PC-3 (cell line): ENCODE data around the gene FCRL6. TPM values are rescaled to one million over a fixed set of nuclear protein-coding genes. Genes with fewer than 3 reads are reported as not detected.

Experiments used
- ATAC-seq: fragments of 200-7000 bp; cut with Tn5 transposase; 2 replicates; pipeline ENCODE4 v1.9.1; 2020; ENCODE audit warnings: mild to moderate bottlenecking, moderate library complexity
- BruUV-seq: library from RNA; stranded (reverse); fragments of 400-500 nt; replicated peaks from 2 replicates; lab custom pipeline; 2021; lab: Mats Ljungman, UMichigan
- CTCF ChIA-PET: fragments of 300-600 bp; sonication (Branson Sonifier 250); formaldehyde crosslinking; loops from one replicate; lab custom pipeline; 2022; ENCODE audit warnings: antibody characterized with exemption; lab: Charles Lee
- POLR2A ChIA-PET: fragments of 300-600 bp; sonication (Branson Sonifier 250); formaldehyde crosslinking; loops from one replicate; lab custom pipeline; 2022; ENCODE audit warnings: antibody characterized with exemption; ENCODE audit not compliant: unreplicated experiment; lab: Charles Lee
- DNase-seq: peaks from one replicate; pipeline ENCODE4 v3.0.0-alpha.2; 2015
- H2AFZ ChIP-seq: fragments of 300-600 bp; sonication (generic); 2 replicates; pipeline ENCODE4 v1.6.0; 2016; ENCODE audit warnings: antibody characterized with exemption, low read length
- H3F3A ChIP-seq: fragments of 300-600 bp; sonication (generic); one replicate; pipeline ENCODE4 v1.6.0; 2017; ENCODE audit warnings: antibody characterized with exemption, low read length, control low read depth, mild to moderate bottlenecking; ENCODE audit not compliant: unreplicated experiment
- H3K27ac ChIP-seq: fragments of 300-600 bp; sonication (generic); 2 replicates; pipeline ENCODE4 v1.5.1; 2016; ENCODE audit warnings: mild to moderate bottlenecking, low read length
- H3K27me3 ChIP-seq: fragments of 300-600 bp; sonication (generic); 2 replicates; pipeline ENCODE4 v1.6.1; 2016; ENCODE audit warnings: low read length, mixed read lengths
- H3K36me3 ChIP-seq: fragments of 300-600 bp; sonication (generic); 2 replicates; pipeline ENCODE4 v1.6.1; 2016; ENCODE audit warnings: low read depth, mixed run types, low read length, mixed read lengths
- H3K4me1 ChIP-seq: fragments of 300-600 bp; sonication (generic); 2 replicates; pipeline ENCODE4 v1.5.1; 2016; ENCODE audit warnings: low read length; ENCODE audit not compliant: insufficient read depth
- H3K4me2 ChIP-seq: fragments of 300-600 bp; sonication (generic); 2 replicates; pipeline ENCODE4 v1.6.0; 2016; ENCODE audit warnings: low read length
- H3K4me3 ChIP-seq: fragments of 300-600 bp; sonication (generic); 2 replicates; pipeline ENCODE4 v1.5.1; 2016; ENCODE audit warnings: mild to moderate bottlenecking, low read length, mixed read lengths
- H3K79me2 ChIP-seq: fragments of 300-600 bp; sonication (generic); 2 replicates; pipeline ENCODE4 v1.6.1; 2017; ENCODE audit warnings: low read length, mixed read lengths
- H3K9ac ChIP-seq: fragments of 300-600 bp; sonication (generic); 2 replicates; pipeline ENCODE4 v1.6.0; 2016; ENCODE audit warnings: mild to moderate bottlenecking, low read length
- H3K9me2 ChIP-seq: fragments of 300-600 bp; sonication (generic); replicated peaks from 2 replicates; pipeline ENCODE4 v1.6.1; 2016; ENCODE audit warnings: mixed run types, low read length, mixed read lengths
- H3K9me3 ChIP-seq: fragments of 300-600 bp; sonication (generic); 2 replicates; pipeline ENCODE4 v1.6.1; 2016; ENCODE audit warnings: low read length, mixed read lengths
- H4K20me1 ChIP-seq: fragments of 300-600 bp; sonication (generic); 2 replicates; pipeline ENCODE4 v1.6.1; 2016; ENCODE audit warnings: low read length, mixed read lengths
- EZH2 ChIP-seq: fragments of 300-600 bp; sonication (generic); IDR thresholded peaks from one replicate; pipeline ENCODE4 v1.6.1; 2017; ENCODE audit warnings: antibody characterized with exemption, mild to moderate bottlenecking, low read length; ENCODE audit not compliant: unreplicated experiment
- EZH2phosphoT487 ChIP-seq: fragments of 300-600 bp; sonication (generic); IDR thresholded peaks from 2 replicates; pipeline ENCODE4 v1.6.1; 2018; ENCODE audit warnings: mild to moderate bottlenecking, antibody characterized with exemption, low read length, borderline replicate concordance
- intact Hi-C: fragments of 100-400 bp; cut with micrococcal nuclease; formaldehyde crosslinking; loops from 2 replicates; pipeline ENCODE4 v1.9.0; 2023
- total RNA-seq: library from RNA; depleted of rRNA; stranded (reverse); fragments of >200 nt; gene quantifications from 2 replicates; pipeline ENCODE4 v1.2.3, GENCODE V29; 2014
- TF ChIP-seq, protein P1 (sequence below): fragments of 300-600 bp; sonication (generic); conservative IDR thresholded peaks from 2 replicates; pipeline ENCODE4 v1.5.1; 2017; ENCODE audit warnings: antibody characterized with exemption, low read depth, mild to moderate bottlenecking, low read length

FCRL6 gene
- total RNA-seq, 1 experiment from 2014 or later = not detected

DNA sequence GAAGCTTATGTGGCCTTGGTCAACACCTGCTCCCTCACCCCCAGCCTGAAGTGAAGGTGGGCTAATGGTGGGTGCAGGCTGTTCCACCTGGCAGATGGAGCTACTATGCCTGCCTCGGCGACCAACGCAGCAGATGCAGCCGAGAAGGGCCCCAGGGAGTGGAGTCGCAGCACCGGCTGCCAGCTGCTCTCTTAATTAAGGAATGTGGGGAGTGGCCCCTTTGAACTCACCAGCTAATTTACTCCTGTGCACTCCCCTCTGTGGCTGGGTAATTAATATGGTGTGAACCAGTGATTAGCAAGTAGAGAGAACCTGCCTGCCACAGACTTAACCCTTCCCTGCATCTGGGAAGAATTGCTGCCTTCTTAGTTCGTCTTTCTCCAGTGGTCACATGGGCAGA is 21.2 kb downstream of the FCRL6 start:
- TF ChIP-seq, protein P1, sequence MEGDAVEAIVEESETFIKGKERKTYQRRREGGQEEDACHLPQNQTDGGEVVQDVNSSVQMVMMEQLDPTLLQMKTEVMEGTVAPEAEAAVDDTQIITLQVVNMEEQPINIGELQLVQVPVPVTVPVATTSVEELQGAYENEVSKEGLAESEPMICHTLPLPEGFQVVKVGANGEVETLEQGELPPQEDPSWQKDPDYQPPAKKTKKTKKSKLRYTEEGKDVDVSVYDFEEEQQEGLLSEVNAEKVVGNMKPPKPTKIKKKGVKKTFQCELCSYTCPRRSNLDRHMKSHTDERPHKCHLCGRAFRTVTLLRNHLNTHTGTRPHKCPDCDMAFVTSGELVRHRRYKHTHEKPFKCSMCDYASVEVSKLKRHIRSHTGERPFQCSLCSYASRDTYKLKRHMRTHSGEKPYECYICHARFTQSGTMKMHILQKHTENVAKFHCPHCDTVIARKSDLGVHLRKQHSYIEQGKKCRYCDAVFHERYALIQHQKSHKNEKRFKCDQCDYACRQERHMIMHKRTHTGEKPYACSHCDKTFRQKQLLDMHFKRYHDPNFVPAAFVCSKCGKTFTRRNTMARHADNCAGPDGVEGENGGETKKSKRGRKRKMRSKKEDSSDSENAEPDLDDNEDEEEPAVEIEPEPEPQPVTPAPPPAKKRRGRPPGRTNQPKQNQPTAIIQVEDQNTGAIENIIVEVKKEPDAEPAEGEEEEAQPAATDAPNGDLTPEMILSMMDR = no peak
- no peak for TF ChIP-seq EZH2
- no peak for TF ChIP-seq EZH2phosphoT487
- Histone ChIP-seq H3K9ac (no peak overlapping the region), H2AFZ (no peak overlapping the region), H3K4me1 (0 out of 2 replicates have a peak, but pooled peaks cover under 1% of the 10 kb centered on the region), H3K9me2 (no peaks in the 10 kb centered on the region), H3K9me3 (no peaks in the 10 kb centered on the region), H4K20me1 (no peaks in the 10 kb centered on the region), H3K4me3 (no peak overlapping the region), H3K4me2 (no peak overlapping the region), H3K36me3 (no peaks in the 10 kb centered on the region), H3K27me3 (no peaks in the 10 kb centered on the region), H3K27ac (no peak overlapping the region), H3K79me2 (no peaks in the 10 kb centered on the region), H3F3A (no peaks in the 10 kb centered on the region)
- DNase-seq (no peak), ATAC-seq (no peak)
- no TSS peak for BruUV-seq
- ChIA-PET POLR2A (no interaction called here), CTCF (no interaction called here)
- intact Hi-C loops = no loop called here

DNA sequence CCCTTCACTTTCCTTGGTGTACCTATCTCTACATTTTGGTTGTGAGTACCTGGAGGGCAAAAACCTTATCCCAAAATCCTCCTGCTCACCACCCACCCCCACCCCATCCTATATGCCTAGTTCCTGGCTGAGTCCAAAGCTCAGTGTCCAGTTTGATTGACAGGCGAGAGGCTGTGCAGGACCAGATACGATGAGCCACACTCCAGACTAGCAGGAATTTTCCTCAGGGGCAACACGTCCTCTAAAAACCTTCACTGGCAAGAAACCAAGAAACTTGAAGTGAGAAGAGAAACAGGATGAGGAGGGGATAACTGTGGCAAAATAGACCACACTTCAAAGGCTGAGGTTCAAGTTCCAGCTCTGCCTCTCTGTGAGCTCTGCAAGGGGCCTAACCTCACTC is 23.4 kb downstream of the FCRL6 start:
- Histone ChIP-seq H3K79me2 (no peaks in the 10 kb centered on the region), H3K4me2 (no peak overlapping the region), H3K9me3 (no peaks in the 10 kb centered on the region), H3K4me3 (no peak overlapping the region), H4K20me1 (no peaks in the 10 kb centered on the region), H3K9ac (no peak overlapping the region), H3K4me1 (no peaks in the 10 kb centered on the region), H3K27me3 (no peaks in the 10 kb centered on the region), H3K27ac (no peak overlapping the region), H3K9me2 (no peaks in the 10 kb centered on the region), H2AFZ (no peak overlapping the region), H3K36me3 (no peaks in the 10 kb centered on the region), H3F3A (no peaks in the 10 kb centered on the region)
- no peak for DNase-seq
- TF ChIP-seq, protein P1 = no peak
- TF ChIP-seq EZH2 (no peak), EZH2phosphoT487 (no peak)
- ChIA-PET POLR2A (no interaction called here), CTCF (no interaction called here)
- no TSS peak for BruUV-seq
- no peak for ATAC-seq
- intact Hi-C loops = no loop called here

DNA sequence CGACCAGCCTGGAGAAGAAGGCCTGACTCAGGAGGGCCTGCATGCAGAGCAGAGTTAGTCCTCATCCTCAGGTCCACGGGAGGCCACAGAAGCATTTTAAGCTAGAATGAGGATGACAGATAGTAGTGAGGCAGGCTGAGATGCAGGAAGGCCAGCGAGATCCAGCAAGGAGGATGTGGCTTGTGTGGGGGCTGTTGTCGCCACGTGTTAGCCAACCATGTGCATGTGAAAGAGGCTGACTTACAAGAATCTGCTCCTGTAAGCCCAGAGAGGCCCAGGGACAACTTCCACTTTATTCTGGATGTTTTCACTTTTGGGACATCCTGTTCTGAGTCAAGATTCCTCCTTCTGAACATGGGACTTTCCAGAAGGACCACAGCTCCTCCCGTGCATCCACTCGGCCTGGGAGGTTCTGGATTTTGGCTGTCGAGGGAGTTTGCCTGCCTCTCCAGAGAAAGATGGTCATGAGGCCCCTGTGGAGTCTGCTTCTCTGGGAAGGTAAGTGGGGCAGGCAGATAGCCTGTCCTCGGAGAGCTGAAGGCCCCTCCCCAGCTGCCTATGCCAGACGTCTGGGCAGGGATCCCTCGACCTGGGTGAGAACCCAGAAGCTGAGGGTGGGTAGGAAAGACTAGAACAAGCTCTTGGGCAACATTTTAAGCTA is 24.4 kb downstream of the FCRL6 start, which contains the start of gene SLAMF8:
Gene SLAMF8 (plus strand): TSS at position 433 of the 661 bp plus-strand sequence. CDS start 26 bp downstream, at position 459.
- intact Hi-C loops = no loop called here
- Histone ChIP-seq H3K27ac (no peak within 1 kb of the TSS), H3K9ac (no peak within 1 kb of the TSS), H3K9me2 (no peaks in the 10 kb centered on the region), H4K20me1 (no peaks in the 10 kb centered on the region), H3K4me1 (no peaks in the 10 kb centered on the region), H3K79me2 (no peaks in the 10 kb centered on the region), H3K4me2 (no peak within 1 kb of the TSS), H3K4me3 (no peak within 1 kb of the TSS), H3K36me3 (no peaks in the 10 kb centered on the region), H3K27me3 (no peaks in the 10 kb centered on the region), H3F3A (no peaks in the 10 kb centered on the region), H3K9me3 (no peaks in the 10 kb centered on the region), H2AFZ (no peak within 1 kb of the TSS)
- DNase-seq (no peak), ATAC-seq (no peak)
- TF ChIP-seq EZH2 (no peak), EZH2phosphoT487 (no peak)
- TF ChIP-seq, protein P1 = no peak
- BruUV-seq = no TSS peak
- ChIA-PET CTCF (no interaction called here), POLR2A (no interaction called here)
